Tibial nerve (tissue), 4 donors: ENCODE results near the gene HIPK3.

Experiments
- EP300 ChIP-seq, 2 donors: sonication (generic); formaldehyde crosslinking; IDR thresholded peaks; one replicate each; pipeline ENCODE4 v1.6.1; 2017; ENCODE audit warnings: antibody characterized with exemption in 2 of 2, mild to moderate bottlenecking in 1 of 2
- TF ChIP-seq, protein P1 (sequence below), 5 experiments: fragments of 200-600 bp in 3 of 5; fragments of 450-650 bp in 2 of 5; sonication (generic) in 3 of 5; IDR thresholded peaks; one replicate each; pipeline ENCODE4 v1.5.1; 2016 to 2019; ENCODE audit warnings: antibody characterized with exemption in 5 of 5, mild to moderate bottlenecking in 3 of 5, moderate library complexity in 2 of 5

DNA sequence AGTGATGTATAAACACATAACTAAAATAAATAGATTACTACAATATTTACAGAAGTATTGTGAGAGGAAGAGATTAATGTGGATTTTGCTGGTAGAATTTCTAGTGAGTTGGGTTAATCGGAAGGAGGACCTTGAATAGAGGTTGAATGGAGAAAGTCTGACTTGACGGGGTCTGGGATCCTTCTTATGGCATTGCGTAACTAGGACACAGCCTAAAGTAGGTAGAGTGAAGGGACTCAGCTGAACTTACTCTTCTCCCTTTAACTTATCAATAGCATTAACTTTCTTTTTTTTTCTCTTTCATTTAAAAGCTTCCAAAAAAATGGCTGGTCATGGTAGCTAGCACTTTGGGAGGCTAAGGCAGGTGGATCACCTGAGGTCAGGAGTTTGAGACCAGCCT, 139.2 kb downstream of the HIPK3 start:
- TF ChIP-seq, protein P1, sequence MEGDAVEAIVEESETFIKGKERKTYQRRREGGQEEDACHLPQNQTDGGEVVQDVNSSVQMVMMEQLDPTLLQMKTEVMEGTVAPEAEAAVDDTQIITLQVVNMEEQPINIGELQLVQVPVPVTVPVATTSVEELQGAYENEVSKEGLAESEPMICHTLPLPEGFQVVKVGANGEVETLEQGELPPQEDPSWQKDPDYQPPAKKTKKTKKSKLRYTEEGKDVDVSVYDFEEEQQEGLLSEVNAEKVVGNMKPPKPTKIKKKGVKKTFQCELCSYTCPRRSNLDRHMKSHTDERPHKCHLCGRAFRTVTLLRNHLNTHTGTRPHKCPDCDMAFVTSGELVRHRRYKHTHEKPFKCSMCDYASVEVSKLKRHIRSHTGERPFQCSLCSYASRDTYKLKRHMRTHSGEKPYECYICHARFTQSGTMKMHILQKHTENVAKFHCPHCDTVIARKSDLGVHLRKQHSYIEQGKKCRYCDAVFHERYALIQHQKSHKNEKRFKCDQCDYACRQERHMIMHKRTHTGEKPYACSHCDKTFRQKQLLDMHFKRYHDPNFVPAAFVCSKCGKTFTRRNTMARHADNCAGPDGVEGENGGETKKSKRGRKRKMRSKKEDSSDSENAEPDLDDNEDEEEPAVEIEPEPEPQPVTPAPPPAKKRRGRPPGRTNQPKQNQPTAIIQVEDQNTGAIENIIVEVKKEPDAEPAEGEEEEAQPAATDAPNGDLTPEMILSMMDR (IDR thresholded peaks at IDR 0.05) = no peak
- TF ChIP-seq EP300 (IDR thresholded peaks at IDR 0.05) = no peak
